ENCODE data around the gene PYGB.

- TF ChIP-seq CTCF (IDR thresholded peaks at IDR 0.05): no peak
- no peak for TF ChIP-seq REST (IDR thresholded peaks at IDR 0.05; ENCODE audit: insufficient read depth in 1 of 2, low read depth in 2 of 2, low read length in 1 of 2)
- TF ChIP-seq POLR2AphosphoS5 (IDR thresholded peaks at IDR 0.05; ENCODE audit: low read depth, low read length): no peak
- TF ChIP-seq SIN3A (IDR thresholded peaks at IDR 0.05; ENCODE audit: borderline replicate concordance, insufficient read depth, low read depth, low read length): no peak
These were observed 56.2 kb downstream of the PYGB start for GRCh38 chr20:25304025-25304549.

All from Panc1 (cell line).